ENCODE data around the gene FHDC1.
"Not testable (repeated sequence)": the region's sequence is repeated elsewhere in the genome, so short reads cannot be mapped to it uniquely, and the experiment has no call there.

The FHDC1 gene, protein sequence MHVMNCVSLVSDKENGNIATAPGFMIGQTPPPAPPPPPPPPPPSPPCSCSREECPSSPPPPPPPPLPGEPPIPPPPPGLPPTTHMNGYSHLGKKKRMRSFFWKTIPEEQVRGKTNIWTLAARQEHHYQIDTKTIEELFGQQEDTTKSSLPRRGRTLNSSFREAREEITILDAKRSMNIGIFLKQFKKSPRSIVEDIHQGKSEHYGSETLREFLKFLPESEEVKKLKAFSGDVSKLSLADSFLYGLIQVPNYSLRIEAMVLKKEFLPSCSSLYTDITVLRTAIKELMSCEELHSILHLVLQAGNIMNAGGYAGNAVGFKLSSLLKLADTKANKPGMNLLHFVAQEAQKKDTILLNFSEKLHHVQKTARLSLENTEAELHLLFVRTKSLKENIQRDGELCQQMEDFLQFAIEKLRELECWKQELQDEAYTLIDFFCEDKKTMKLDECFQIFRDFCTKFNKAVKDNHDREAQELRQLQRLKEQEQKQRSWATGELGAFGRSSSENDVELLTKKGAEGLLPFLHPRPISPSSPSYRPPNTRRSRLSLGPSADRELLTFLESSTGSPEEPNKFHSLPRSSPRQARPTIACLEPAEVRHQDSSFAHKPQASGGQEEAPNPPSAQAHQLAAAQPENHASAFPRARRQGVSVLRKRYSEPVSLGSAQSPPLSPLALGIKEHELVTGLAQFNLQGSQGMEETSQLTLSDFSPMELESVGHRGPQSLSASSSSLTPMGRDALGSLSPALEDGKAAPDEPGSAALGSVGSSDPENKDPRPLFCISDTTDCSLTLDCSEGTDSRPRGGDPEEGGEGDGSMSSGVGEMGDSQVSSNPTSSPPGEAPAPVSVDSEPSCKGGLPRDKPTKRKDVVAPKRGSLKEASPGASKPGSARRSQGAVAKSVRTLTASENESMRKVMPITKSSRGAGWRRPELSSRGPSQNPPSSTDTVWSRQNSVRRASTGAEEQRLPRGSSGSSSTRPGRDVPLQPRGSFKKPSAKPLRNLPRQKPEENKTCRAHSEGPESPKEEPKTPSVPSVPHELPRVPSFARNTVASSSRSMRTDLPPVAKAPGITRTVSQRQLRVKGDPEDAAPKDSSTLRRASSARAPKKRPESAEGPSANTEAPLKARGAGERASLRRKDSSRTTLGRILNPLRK

DNA sequence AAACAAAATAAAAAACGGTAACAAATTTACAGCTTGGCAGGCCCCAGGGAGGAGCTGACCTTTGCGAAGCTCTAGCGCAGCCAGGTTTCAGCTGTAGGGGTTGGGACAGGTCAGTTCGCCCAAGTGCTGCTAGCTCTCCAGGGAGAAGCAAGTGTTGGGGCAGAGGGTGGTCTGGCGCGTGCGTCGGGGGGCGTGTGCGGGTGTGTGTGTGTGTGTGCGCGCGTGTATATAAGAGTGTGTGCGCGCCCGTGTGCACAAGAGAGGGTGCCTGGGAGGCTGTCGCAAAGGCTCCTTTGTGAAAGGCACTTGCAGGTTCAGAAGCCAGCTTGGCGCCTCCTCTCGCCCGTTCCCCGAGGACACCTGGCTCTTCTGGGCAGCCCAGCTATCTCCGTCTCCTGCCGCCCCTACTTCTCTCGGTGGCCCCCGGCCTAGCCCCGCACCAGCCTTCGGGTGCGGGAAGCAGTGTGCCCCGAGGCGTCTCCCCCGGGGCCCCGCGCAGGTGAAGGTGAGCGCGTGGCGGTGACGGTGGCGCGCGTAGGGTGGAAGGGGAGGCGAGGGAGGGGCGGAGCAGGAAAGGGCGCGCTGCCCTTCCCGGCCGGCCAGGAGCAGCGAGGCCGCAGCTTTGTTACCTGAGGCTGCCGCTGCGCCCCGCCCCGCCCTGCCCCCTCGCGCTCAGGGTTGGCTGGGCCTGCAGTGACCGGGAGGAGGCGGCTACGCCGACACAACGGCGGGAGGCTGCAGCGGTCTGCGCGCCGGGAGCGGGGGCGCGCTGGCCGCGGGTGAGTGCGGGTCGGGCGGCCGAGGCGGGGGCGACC is at the start of gene FHDC1:
Gene FHDC1 (plus strand): TSS at position 693 of the 815 bp plus-strand sequence. CDS start 6,735 bp downstream, outside the sequence.
- DNase-seq, result no peak

- no peak for DNase-seq
These were observed 48.1 kb upstream of the FHDC1 start for GRCh38 chr4:152887981-152888380.

- DNase-seq, result no peak
These were observed 43.1 kb upstream of the FHDC1 start for GRCh38 chr4:152892974-152893373.

GRCh38 chr4:152894673-152895072 is 41.5 kb upstream of the FHDC1 start:
- DNase-seq, result no peak

DNA sequence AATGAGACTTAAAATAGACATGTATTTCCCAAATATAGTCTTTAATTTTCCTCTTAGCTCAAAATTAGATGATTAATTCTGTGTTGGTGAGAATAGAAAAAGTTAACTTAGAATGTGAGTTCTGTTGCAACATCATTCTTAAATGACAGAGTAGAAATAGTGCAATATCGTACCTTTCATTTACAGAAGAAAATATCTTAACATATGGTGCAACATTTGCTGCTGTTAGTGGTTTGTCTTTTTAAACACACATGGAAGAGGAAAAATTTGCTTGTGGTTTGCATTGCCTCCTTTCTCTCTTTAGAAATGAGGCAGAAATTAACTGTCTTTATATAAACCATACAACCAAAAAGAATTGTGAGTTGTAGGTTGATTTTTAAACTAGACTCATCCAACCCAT is 39.3 kb upstream of the FHDC1 start:
- no peak for DNase-seq

- DNase-seq, result not testable (repeated sequence)
These were observed 38.0 kb upstream of the FHDC1 start for GRCh38 chr4:152898133-152898532.

GRCh38 chr4:152898606-152899005 is 37.5 kb upstream of the FHDC1 start:
- DNase-seq, result no peak

DNA sequence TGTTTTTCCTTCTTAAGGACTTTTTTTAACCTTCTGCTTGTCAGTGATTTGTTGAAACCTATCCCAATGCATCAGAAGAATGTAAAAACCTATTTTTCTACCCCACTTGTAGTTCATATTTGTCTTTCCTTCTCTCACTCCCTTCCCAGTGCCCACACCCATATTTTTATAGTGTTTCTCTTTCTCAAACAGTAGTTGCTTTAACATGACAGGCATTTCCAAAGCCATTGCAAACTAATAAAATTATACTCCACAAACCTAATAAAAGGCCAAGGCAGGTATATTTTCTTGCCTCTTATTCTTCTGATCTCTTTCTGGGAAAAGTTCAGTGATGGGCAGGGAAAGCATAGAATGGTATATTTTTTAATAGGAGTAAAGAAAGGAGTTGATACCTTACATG is 35.7 kb upstream of the FHDC1 start:
- DNase-seq, result no peak

GRCh38 chr4:152901205-152901604 is 34.9 kb upstream of the FHDC1 start:
- no peak for DNase-seq

- DNase-seq, result no peak
These were observed 32.5 kb upstream of the FHDC1 start for GRCh38 chr4:152903658-152904057.

- no peak for DNase-seq
These were observed 26.2 kb upstream of the FHDC1 start for GRCh38 chr4:152909901-152910300.

GRCh38 chr4:152910521-152910920 is 25.6 kb upstream of the FHDC1 start:
- no peak for DNase-seq

- no peak for DNase-seq
These were observed 18.4 kb upstream of the FHDC1 start for GRCh38 chr4:152917543-152918395.

GRCh38 chr4:152919826-152920225 is 16.3 kb upstream of the FHDC1 start:
- DNase-seq, result no peak

DNA sequence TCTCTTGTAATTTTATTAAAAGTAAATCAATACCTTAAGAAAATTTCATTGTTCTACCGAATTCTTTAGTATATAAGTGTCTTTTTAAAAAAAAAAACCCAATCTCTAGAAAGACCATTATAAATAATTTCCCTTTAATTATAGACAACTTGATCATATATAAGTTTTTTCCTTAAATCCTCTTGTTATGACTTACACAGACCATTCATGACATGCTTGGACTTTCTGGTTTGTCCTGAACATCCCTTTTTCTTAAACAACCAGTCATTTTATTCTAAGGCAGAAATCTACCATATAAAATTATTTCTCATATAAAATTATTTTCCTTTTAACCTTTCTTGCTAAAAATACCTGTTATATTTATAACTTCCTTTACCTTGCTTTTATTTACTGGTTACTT is 15.4 kb upstream of the FHDC1 start:
- DNase-seq, result no peak

DNA sequence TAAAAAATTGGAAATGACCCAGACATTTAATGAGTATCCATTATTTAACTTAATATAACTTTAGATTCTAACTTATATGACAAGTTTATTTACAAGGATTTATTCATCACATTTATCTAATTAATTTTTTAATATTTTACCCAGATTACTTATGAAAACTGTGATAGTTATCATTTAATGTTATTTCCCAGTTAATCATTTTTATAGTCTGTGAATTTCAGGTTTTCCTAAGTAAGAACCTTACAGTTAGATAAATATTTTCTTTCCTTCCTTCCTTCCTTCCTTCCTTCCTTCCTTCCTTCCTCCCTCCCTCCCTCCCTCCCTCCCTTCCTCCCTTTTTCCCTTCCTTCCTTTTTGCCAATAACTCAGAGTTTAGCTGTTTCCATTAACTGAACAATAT is 14.8 kb upstream of the FHDC1 start:
- no peak for DNase-seq

DNA sequence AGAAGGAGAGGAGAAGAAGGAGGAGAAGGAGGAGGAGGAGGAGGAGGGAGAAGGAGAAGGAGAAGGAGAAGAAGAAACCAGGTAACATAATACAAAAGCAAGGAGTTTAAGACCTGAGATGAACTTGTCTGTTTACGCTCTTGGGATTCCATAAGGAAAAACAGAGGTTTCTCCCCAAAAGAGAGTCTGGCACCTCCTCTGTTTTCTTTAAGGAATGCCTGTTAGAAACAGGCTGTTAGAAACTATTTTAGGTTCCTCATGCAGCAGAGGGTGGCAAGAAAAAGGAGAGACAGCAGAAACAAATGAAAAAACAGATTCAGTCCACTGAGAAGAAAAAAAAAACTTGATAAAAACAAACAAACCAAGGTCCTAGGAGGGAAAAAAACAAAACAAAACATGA is 10.3 kb upstream of the FHDC1 start:
- no peak for DNase-seq

DNA sequence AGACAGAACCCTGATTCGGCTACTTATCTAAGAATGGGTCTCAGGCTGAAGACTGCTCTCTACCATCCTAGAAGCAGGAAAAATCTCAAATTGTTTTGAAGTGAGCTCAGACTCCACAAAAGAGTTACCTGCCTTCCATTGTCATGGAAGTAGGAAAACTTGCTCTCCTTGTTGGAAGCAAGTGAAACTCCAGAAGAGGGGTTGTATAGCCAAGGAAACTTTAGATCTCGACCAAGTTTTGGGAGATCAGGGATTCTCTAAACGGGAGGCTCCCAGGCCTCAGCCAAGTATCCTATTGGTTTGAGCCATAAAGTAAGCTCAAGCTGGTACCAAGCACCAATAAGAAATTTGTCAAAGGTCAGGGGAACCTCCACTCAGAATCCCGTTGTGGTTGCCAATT is 9.2 kb upstream of the FHDC1 start:
- no peak for DNase-seq

GRCh38 chr4:152927737-152928136 is 8.4 kb upstream of the FHDC1 start:
- peak; percentile 19 for DNase-seq

DNA sequence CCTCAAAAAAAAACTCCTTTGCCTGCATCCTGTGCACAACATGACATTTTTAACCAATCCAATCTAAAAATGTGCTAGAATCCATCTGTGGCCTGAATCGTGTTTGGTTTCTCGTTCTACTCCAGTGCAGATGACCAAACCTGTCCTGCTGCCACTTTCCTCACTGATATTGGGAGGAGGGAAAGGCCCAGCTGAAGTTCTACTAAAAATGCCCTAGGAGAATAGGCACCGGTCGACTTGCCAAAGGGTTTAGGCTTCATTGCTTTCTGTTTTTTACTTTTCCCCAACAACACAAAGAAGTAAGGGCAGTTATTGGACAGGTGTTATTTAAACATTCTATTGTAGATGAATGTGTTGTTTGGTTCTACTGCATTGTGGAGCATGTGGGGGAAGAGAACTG is 7.8 kb upstream of the FHDC1 start:
- DNase-seq, result no peak

DNA sequence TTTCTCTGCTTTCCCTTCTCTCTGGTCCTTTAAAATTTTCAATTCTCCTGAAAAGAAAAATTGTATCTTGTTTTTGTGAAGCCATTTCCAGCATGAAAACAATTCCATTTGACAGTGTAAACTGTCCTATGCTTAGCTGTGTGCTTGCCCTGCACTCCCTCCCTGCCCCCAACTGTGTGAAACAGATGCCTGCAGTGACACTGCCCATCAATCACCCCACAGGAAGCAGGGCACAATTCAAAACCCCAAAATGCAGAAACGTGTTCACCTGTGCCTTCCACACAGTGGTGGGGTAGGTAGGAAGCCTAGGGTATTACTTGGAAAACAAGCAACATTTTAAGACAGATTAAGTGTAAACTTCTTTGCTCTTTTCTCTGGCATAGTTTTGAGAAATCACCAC is 6.2 kb upstream of the FHDC1 start:
- no peak for DNase-seq

GRCh38 chr4:152935143-152935542 is 980 bp upstream of the FHDC1 start:
- no peak for DNase-seq

Measured in inflammatory macrophage treated with lipopolysaccharide for 4 hours (primary cell).